ENCODE data around the gene GLP2R.

Gene GLP2R

GRCh38 chr17:9940841-9941240 is 115.1 kb downstream of the GLP2R start:
- no peak for DNase-seq (ENCODE audit: low read depth)
- TF ChIP-seq CTCF (IDR thresholded peaks at IDR 0.05; ENCODE audit: low read depth, low read length, missing control alignments) = no peak
- no peak overlapping the region for H3K4me3 ChIP-seq (ENCODE audit: low read depth, low read length)

- no peak for TF ChIP-seq CTCF (IDR thresholded peaks at IDR 0.05; ENCODE audit: low read depth, low read length, missing control alignments)
- no peak for DNase-seq (ENCODE audit: low read depth)
- H3K4me3 ChIP-seq (ENCODE audit: low read depth, low read length) = no peak overlapping the region
These were observed 115.6 kb downstream of the GLP2R start for GRCh38 chr17:9941305-9941704.
